Naive B cell (primary cell): Measurements from ENCODE around the gene SCYGR2. TPM values are rescaled to one million over a fixed set of nuclear protein-coding genes. Genes with fewer than 3 reads are reported as not detected.

Source experiments
- polyA plus RNA-seq, 6 donors: library from polyadenylated mRNA; unstranded; fragments of 300-500 nt; fragmentation: Illumina TruSeq; gene quantifications; one replicate each; pipeline ENCODE4 v1.2.3, GENCODE V29; 2021; ENCODE audit warnings: low read depth in 6 of 6

SCYGR2 gene
- polyA plus RNA-seq, 6 donors from 2014 or later, result not detected

Other genes starting within 250 kb of the SCYGR2 start
- under 1 TPM in 1 of 6 donors, not detected in 5; 0.10 TPM for gene TM4SF20, start 219.6 kb upstream of the SCYGR2 start, polyA plus RNA-seq
- gene SCYGR1, start 210.9 kb upstream of the SCYGR2 start, polyA plus RNA-seq, result not detected
- 10 to 100 TPM; 17.9 to 38.5 (median 26.6) TPM for gene AGFG1, start 126.7 kb upstream of the SCYGR2 start, polyA plus RNA-seq
- gene SCYGR3, start 15.9 kb downstream of the SCYGR2 start, polyA plus RNA-seq, result not detected
- gene SCYGR4, start 18.6 kb downstream of the SCYGR2 start, polyA plus RNA-seq, result not detected
- not detected for gene SCYGR5, start 67.9 kb downstream of the SCYGR2 start, polyA plus RNA-seq
- gene SLC19A3, start 119.1 kb downstream of the SCYGR2 start, polyA plus RNA-seq, result not detected
- gene SCYGR6, start 125.9 kb downstream of the SCYGR2 start, polyA plus RNA-seq, result not detected
- not detected for gene SCYGR7, start 129.4 kb downstream of the SCYGR2 start, polyA plus RNA-seq
- not detected for gene SCYGR8, start 147.0 kb downstream of the SCYGR2 start, polyA plus RNA-seq
- gene CCL20, start 214.9 kb downstream of the SCYGR2 start, polyA plus RNA-seq, result under 1 TPM in 1 of 6 donors, not detected in 5; 0.94 TPM